DND-41 (cell line): ENCODE data around the gene TRHDE.

ENCODE experiments used
- EZH2 ChIP-seq: IDR thresholded peaks from 3 replicates; pipeline ENCODE4 v1.6.1; 2012; ENCODE audit warnings: borderline replicate concordance, low read depth, mild to moderate bottlenecking, moderate library complexity, low read length, inconsistent platforms; ENCODE audit not compliant: severe bottlenecking
- TF ChIP-seq, protein P1 (sequence below): IDR thresholded peaks from 2 replicates; pipeline ENCODE4 v1.5.1; 2012; ENCODE audit warnings: borderline replicate concordance, low read length, moderate library complexity, mild to moderate bottlenecking; ENCODE audit not compliant: poor library complexity, severe bottlenecking; ENCODE audit errors: extremely low read depth

DNA sequence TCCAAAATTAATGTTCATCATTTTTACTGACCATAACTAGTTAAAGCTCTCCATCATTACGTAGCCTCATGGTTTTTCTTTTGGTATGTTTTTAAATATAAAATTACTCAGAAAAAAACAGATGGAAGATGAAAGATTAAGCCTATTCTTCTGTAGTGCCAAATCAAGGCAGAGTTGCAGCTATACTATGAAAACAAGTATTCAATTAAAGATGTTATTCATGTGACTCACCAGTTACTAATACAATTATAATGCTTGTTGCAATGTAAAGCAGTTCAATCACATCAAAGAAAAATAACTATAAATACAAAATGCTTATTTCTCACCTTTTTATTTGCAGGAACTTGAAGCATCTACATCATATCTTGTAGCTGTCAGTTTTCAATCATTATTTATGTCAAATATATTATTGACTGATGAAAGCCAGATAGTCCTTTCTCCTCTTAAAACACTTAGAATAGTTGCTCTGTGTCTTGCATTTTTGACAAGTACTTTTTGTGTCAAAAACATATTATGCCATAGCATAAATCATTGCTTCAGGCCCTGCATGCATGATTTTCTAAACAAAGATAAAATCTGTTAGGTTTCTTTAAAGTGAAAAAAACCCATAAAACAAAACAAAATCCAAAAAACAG lies 36.0 kb upstream of the TRHDE start:
- TF ChIP-seq, protein P1, sequence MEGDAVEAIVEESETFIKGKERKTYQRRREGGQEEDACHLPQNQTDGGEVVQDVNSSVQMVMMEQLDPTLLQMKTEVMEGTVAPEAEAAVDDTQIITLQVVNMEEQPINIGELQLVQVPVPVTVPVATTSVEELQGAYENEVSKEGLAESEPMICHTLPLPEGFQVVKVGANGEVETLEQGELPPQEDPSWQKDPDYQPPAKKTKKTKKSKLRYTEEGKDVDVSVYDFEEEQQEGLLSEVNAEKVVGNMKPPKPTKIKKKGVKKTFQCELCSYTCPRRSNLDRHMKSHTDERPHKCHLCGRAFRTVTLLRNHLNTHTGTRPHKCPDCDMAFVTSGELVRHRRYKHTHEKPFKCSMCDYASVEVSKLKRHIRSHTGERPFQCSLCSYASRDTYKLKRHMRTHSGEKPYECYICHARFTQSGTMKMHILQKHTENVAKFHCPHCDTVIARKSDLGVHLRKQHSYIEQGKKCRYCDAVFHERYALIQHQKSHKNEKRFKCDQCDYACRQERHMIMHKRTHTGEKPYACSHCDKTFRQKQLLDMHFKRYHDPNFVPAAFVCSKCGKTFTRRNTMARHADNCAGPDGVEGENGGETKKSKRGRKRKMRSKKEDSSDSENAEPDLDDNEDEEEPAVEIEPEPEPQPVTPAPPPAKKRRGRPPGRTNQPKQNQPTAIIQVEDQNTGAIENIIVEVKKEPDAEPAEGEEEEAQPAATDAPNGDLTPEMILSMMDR: no peak
- no peak for TF ChIP-seq EZH2
